COLO668 (cell line): ENCODE measurements around the gene CYTL1.
"Not testable (repeated sequence)": the region's sequence is repeated elsewhere in the genome, so short reads cannot be mapped to it uniquely, and the experiment has no call there.

Source experiments
- DNase-seq: peaks from one replicate; lab custom pipeline; 2025; ENCODE audit not compliant: unreplicated experiment; lab: John Stamatoyannopoulos, UW

Gene CYTL1

DNA sequence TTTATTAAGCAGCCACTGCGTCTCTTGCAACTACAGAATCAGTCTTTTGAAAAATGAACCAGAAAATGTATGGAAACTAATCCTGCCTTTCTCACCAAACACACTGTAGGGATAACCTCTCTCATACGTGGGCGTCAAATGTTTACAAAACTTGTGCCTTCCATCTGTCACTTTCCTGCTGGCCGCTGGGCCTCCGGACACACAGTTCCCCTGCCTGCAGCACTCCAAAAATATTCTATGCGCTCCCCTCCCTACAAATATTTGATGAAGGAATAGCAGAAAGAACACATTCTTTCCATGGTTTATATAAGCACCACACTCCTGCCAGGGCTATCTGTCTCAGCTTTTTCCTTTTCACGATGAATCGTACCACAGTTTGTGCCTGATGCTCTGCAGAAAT, 14.9 kb upstream of the CYTL1 start:
- DNase-seq = no peak

DNA sequence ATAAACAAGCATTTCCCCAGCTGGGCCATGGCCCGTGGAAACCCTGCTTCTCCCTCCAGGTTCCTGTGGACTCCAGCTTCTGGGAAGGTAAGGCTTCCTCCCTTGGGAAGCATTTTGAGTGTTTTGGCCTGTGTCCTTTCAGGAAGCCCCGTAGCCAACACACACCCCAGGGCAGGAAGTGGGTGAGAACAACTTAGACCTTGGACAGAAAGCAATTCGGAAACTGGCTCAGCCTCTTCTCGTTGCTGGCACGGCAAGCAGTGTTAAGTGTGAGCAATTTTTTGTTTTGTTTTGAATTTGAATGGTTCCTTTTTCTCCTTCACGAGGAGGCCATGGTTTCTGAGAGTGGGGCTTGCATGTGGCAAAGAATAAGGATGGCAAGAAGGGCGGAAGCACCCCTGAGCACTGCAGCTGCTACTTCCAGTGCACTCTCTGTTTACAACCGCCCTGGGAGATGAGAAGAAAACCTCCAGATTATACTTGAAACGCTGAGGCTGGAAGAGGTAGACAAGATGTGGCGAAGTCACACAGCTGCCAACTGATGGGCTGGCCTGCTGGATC, 14.1 kb upstream of the CYTL1 start:
- no peak for DNase-seq

DNA sequence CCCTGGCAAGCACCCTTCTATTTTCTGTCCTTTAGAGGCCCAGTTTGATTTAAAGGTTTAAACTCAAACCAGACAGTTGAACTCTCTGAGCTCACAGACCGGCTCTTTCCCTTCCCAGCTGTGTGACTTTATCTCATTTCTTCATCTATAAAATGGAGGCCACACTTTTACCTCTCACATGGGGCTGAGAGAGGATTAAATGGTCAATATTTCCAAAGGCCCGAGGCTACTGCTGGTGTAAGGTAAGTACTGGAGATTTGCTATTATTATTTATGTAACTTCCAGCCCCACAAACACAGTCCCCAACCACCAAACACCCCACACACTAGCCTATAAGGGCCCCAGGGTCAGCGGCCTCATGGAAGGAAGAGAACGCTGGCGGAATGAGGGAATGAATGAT, 13.6 kb upstream of the CYTL1 start:
- DNase-seq = no peak

DNA sequence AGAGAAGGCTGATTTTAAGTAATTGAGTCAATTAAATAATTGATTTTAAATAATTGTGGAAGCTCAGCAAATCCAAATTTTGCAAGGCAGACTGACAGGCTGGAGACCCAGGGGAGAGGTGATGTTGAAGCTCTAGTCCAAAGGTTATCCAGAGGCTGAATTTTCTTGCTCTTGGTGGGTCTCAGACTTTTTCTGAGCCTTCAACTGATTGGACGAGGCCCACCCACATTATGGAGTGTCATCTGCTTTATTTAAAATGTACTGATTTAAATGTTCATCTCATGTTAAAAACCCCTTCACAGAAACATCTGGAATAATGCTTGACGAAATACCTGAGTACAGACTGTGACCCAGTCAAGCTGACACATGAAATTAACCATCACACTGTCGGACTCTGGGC, 11.7 kb upstream of the CYTL1 start:
- DNase-seq = no peak

DNA sequence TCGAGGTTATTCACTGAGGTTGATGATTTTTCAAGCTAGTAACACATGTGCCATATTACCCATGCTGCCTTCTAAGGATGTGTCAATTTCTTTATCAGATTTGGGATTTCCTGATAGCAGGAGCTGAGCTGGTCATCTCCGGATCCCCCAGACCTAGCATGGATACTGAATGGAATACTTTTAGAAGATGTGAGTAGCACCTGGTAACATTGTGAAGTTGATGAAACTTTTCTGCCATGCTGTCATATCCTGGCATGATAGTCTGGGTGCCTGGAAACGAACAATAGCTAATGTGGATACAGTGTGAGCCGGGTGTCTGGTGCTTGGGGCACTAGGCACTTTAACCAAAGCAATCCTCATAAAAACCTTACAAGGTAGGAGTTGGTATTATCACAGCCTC, 11.0 kb upstream of the CYTL1 start:
- no peak for DNase-seq

DNA sequence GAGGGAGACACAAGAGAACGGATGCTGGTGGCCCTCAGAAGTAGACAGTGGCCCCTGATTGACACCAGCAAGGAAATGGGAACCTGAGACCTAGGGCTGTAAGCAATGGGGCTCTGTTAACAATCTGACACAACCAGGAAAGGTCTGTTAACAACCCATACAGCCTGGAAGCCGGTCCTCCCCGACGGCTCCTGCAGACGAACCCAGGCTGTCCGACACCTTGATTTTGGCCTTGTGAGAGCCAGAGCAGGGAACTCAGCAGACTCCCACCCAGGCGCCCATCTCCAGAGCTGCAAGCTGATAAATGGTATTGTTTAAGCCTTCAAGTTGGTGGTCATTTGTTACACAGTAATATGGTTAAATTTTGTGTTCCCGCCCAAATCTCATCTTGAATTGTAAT, 10.2 kb upstream of the CYTL1 start:
- no peak for DNase-seq

DNA sequence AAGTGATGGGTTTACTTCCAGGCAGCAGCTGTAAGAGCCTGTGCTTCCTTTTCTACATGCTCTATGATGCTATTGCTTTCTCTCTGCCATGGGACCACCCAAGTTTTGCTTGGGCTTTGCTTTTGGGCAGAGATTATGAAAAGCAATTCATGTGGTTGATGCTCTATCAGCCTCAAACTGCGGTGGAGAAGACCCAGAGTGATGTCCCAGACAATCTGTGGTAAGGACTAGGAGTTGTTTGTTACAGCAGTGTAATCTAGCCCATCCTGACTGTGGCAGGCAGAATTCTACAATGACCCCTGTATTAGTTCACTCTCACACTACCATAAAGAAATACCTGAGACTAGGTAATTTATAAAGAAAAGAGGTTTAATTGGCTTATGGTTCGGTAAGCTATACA, 9.2 kb upstream of the CYTL1 start:
- no peak for DNase-seq

DNA sequence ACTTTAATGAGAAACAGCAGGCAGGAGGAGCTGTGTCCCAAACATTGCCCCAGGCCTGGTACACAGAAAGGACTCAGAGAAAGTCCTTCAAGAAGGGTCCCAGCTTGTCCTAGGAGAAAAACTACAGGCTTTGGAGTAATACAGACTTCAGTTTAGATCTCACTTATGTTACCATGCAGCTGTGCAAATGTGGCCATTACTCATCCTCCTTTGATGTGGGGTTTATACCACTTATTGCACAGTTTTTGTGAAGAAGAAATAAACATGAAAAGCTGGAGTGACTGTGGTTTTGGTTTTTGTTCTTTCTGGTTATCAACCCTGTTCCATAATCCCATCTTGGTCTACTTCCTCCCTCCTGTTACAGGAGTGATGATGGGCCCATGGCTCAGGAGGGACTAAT, 8.1 kb upstream of the CYTL1 start:
- DNase-seq = no peak

DNA sequence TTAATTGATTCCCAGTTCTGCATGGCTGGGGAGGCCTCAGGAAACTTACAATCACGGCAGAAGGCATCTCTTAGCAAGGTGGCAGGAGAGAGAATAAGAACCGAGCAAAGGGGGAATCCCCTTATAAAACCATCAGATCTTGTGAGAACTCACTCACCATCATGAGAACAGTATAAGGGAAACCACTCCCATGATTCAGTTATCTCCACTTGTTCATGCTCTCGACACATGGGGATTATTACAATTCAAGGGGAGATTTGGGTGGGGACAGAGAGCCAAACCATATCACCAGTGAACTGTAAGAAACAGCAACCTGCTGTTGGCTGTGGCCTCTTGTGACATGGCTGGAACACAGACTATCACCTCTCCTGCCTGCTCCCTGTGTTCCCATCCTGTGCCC, 7.1 kb upstream of the CYTL1 start:
- no peak for DNase-seq

DNA sequence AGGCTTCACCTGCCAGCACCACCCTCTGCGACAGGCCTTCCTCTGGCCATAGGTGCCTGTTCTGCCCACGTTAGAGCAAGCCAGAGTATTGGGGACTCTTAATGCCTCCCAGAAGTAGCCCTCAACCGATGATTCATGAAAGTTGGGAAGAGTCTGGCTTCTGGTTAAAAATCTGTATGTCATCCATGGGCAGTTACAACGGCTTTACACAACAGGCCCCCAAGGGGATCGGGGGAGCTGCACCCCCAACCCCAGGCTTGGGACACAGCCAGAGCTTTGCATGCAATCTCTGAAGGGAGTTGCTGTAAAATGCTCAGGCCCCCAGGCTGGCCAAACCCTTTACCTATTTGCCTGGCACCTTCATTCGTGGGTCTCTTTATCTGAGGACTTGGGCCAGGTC, 5.4 kb upstream of the CYTL1 start:
- DNase-seq = no peak

DNA sequence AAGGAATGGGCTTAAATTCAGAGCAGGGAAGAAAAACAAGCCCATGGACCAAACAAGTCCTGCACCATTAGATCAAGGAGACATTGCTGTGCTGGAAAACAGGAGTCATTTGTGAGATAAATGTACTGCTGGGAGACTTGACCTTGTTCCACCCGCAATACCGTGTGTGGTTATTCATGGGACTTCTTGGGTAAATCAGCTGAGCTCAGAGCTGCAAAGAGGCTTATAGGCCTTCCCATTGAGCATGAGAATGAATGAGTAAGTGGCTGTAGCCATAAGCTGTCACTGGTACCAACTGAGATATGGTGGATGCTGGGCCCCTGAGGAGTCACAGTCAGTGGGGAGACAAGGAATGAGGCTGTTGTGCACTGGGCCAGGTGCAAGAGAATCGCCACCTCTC, 2.3 kb upstream of the CYTL1 start:
- no peak for DNase-seq

DNA sequence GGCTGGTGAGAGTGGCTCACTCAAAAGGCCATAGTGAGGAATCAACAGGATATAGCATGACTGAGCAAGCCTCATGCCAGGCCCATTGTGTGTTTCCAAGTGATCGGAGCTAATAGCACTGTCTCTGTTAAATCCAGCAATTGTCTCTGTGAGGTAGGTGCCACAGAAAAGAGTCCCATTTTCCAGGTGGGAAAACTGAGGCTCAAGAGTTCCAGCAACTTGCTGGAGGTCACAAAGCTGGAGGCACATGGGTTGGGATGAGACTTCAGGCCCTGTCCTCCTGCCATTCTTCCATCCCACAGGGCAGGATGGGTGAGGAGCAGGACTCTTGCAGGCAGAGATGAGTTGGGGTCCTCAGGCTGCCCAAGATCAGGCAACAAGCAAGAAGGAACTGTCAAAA, 1.1 kb upstream of the CYTL1 start:
- no peak for DNase-seq

DNA sequence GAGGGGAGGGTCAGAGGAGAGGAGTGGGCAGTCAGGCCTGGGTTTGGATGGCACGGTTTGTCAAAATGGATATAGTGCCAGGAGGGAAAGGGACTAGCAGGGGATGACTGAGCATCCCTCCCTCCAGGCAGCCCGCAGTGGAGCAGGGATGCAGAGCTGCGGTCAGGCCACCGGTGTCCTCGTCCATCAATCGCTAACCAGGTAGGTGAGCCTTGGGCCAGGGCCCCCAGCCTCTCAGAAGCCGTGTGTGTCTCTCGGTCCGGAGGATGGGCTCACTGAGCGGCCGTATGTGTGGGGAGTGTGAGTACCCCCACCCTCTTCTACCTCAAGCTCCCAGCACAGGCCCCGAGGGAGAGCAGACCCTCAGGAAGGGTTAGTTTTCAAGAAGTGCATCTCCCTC, 538 bp upstream of the CYTL1 start:
- DNase-seq = no peak

DNA sequence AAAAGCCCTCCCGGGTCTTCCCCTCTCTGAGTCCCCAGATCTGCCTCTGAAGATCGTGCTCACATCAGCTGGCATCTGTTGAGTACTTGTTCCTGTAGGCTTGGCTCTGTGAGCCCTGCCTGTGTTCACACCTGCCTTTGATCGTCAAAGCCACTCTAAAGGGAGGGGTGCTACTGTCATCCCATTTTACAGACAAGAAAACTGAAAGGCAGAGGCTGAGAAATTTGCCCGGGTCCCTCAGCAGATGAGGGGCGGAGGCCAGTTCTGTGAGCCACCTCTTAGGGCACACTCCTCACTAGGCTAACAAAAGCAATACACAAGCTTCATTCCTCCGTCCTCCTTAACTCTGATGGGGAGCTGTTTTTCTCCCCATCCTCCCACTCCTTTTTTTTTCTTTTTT, 655 bp downstream of the CYTL1 start:
- DNase-seq = no peak

DNA sequence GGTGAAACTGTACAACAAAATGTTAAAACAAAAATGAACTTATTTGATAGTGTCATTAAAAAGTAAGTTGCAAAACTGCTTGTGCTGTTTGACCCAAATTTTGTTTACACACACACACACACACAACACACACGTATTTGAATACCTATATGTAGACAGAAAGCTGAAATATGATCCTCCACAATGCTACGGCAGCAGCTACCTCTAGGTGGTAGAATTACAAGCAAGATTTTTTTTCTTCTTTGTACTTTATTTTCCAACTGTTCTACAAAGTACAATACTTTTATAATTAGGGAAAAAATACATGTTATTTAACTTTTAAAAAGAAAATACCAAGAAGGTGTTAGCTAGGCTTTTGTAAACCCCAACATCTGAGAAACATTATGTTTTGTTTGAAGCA, 1.2 kb downstream of the CYTL1 start:
- DNase-seq = no peak

DNA sequence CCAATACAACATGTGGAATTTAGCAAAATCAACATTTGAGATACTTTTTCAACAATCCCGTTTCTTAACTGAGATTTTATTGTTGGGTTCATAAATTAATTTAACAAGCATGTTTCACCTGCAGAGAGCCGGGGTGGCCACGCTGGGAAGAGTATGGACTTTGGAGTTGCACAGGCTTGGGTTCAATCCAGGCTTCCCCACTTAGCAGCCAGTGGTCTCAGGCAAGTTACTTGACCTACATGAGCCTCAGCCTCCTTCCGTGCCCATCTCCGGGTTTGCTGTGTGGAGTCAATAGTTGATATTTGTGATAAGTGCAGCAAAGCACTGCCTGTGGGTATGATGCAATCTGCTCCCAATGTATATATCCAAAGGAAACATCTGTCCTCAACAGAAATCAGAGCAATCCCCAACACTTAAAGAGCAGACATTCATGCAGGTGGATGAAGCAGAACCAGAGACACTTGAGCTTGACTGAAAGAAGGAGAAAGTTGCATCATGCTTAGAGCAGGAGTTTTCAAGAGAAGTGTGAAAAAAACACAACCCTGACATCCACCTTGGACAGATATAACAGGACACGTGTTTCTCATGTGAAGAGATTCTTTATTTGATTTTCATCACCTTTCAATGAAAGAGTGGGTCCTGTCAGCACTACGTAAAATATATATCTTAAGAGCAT, 5.1 kb downstream of the CYTL1 start:
- DNase-seq = no peak

DNA sequence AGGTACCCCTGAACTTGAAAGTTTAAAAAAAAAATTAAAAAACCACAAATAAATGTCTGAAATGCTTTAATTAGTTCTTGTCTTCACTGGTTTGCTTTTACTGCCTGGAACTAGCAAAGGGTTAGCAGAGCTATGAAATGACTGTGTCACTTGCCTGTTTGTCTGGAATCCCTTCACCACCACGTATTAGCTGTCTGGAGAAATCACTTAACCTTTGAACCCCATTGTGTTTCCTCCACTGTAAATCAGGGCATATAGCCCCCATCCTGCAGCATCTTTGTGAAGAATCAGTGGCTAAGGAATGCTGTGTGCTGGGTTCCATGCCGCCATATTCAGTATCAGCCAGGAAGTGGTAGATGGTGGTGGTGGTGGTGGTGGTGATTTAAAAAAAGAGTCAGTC, 6.3 kb downstream of the CYTL1 start:
- DNase-seq = no peak

DNA sequence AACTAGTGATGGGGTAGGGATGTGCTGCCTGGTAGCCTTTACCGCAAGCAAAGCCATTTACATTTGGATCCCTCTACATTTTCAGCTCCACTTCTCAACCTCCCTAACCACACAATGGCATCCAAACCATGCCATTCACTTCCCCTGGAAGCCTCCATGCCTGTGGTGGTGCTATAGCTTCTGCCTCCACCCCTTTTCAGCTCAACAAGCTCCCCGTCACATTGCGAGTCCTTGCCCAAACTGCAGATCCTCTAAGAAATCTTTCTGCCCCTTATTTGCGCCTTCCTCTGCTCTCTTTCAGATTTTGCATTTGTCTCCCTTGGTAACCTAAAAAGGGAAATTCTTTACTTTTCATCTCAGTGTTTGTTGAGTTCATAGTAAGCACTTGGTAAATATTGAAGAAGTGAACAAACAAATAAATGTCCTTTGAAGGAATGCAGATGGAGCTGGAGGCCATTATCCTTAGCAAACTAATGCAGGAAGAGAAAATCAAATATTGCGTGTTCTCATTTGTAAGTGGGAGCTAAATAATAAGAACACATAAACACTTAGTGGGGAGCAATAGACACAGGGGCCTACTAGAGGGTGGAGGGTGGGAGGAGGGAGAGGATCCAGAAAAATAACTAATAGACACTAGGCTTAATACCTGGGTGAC, 6.9 kb downstream of the CYTL1 start:
- DNase-seq = no peak

DNA sequence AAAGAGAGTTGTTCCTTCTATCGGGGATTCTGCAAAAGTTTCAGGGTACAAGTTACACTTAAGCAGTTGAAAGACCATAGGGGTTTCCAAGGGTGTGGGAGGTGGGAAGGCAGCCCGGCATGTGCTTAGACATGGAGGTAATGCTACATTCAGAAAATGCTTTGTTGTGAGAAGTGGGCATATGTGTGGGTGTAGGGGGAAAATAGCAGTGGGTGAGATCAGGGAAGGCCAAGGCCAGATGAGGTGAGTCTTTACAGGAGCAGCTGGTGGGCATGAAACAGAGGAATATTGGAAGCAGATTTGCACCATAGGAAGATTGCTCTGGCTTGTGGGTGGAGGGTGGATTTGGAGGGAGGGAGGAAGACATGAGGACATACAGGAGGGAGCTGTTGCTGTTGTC, 8.3 kb downstream of the CYTL1 start:
- DNase-seq = no peak

DNA sequence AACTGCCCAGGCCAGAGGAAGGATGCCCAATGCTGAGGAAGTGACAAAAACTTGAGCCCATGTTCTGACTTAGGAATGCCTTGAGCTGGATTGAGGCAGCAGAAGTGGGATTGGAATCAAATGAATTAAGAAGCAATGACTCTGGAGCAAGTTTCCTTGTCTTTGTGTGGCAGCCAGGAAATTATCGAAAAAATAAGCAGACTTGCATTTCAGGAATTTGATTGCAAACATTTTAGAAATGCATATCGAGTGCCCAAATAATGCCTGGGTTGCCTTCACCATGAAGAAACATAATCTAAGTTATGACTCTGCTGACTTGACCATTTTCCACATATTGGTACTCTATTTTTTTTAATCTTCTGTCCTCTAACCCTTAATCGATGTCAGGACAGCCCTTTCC, 9.5 kb downstream of the CYTL1 start:
- no peak for DNase-seq

DNA sequence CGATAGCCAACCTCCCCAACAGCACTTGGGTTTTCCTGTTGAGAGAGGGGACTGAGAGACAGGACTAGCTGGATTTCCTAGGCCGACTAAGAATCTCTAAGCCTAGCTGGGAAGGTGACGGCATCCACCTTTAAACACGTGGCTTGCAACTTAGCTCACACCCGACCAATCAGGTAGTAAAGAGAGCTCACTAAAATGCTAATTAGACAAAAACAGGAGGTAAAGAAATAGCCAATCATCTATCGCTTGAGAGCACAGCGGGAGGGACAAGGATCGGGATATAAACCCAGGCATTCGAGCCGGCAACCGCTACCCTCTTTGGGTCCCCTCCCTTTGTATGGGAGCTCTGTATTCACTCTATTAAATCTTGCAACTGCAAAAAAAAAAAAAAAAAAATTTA, 12.3 kb downstream of the CYTL1 start:
- not testable (repeated sequence) for DNase-seq

DNA sequence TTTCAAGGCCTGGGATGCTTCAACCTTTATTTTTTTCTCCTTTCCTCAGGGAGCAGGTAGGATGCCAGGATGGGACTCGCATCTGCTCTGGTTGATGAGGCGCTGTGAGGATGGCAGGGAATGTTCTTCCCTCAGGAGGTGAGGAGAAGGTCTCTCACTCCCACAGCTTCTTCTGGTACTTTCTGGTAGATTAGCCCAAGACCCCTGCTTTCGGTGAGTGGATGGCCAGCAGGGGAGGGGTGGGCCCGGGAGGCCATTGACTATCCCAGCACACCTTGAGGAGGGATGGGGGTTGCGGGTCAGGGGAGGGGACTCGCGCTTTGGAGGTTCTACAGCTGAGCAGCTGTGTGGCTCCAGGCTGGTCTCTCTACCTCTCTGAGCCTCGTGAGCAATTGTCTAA, 14.8 kb downstream of the CYTL1 start:
- DNase-seq = no peak

DNA sequence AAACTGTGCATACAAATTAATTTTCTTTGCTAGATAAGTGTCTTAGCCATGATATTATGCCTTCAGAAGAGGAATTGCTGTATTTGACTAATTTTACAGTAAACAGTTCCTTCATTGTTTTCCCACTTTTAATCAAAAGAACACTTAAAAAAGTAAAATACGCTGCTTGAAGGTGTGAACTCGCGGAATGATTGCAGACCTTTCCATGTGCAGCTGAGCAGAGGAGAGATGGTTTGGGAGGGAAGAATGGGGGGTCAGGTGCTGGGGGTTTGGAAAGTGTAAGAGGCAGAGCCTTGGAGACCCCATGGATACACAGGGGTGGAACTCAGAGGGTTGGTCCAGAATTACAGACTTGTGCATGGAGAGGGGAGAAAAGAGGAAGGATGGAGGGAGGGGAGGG, 15.3 kb downstream of the CYTL1 start:
- no peak for DNase-seq
